T47D (cell line): ENCODE results near the gene IFRD1.
"Not testable (repeated sequence)": the region's sequence is repeated elsewhere in the genome, so short reads cannot be mapped to it uniquely, and the experiment has no call there.

Experiments
- DNase-seq, 2 experiments: peaks; one replicate each; pipeline versions ENCODE4 v3.0.0 to v3.0.0-alpha.2; 2011 to 2012; ENCODE audit warnings: low read depth in 1 of 2, low spot score in 1 of 2
- JUND ChIP-seq: IDR thresholded peaks from 2 replicates; pipeline ENCODE4 v1.6.1; 2012; ENCODE audit warnings: low read depth
- in situ Hi-C: cut with HindIII; loops from 2 replicates; pipeline ENCODE4 v1.10.0; 2016; ENCODE audit warnings: low sequenced_read_pairs, low pct_unique_long_range_greater_than_20kb

The IFRD1 gene

DNA sequence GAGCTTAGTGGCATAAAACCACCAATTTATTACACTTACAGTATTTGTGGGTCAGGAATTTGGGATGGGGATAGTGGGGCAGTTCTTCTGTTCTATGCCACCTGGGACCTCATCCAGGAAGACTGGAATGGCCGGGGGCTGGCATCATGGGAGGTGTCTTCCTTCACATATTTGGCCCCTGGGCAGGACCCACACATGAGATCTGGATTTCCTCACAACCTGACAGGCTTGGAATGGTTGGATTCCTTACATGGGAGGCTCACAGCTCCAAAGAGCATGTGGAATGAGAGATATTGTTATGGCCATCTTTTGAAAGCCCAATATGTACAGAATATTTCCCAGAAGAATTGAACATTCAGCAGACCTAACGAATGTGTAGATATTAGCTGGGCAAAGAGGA lies 52.4 kb downstream of the IFRD1 start:
- no peak for TF ChIP-seq JUND
- in situ Hi-C loops, result no loop called here
- DNase-seq, result no peak

DNA sequence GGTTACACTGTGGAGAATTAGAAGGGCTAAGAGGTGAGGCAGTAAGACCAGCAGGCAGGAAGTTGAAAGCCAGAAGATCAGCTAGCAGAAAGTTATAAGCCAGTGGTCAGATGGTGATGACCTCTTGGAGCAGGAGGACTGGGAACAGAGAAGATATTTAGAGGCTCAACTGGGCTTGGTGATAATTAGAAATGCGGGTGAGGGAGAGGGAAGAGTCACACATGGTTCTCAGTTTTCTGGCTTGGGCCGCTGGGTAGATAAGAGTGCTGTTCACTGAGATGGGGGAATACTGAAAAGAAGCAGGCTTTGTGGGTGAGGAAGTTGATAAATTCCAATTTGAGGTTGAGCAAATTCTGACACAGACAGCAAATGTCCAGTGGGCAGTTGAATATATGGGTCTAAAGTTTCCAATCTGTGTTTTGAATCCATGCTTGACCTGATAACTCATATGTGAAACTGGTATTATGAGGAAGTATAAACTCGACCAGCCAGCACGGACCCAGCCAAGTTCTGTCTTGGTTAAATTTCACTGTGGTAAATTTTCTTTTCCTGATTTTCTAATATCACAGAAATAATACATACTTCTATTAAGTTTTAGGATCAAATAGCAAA lies 53.2 kb downstream of the IFRD1 start:
- in situ Hi-C loops, result no loop called here
- TF ChIP-seq JUND, result no peak
- DNase-seq, result no peak

DNA sequence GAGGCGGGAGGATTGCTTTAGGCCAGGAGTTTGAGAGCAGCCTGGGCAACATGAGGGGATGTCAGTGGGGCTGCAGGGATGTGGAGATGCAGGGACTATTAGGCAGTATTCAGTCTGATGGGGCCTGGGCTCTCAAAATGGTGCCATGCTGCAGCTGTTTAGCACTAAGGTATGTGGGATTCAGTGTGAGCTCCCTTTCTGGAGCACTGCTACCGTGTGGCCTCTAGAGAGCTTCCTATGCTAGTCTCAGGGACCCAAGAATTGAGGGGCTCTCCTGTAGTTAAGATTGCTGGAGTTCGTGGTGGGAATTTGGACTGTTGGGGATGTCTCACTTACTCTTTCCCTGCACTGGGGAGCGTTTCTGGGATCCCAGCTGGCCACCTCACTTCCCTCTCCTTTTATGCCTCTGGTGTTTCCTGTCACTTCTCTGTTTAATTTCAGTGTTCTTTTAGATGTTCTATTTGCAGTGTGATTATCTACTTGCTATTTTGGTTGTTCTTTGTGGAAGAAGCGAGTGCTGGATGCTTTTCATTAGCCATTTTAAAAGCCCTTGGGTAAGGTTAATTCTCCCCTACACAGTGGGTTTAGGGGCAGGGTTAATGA lies 53.9 kb downstream of the IFRD1 start:
- in situ Hi-C loops, result no loop called here
- TF ChIP-seq JUND, result no peak
- DNase-seq, result no peak

DNA sequence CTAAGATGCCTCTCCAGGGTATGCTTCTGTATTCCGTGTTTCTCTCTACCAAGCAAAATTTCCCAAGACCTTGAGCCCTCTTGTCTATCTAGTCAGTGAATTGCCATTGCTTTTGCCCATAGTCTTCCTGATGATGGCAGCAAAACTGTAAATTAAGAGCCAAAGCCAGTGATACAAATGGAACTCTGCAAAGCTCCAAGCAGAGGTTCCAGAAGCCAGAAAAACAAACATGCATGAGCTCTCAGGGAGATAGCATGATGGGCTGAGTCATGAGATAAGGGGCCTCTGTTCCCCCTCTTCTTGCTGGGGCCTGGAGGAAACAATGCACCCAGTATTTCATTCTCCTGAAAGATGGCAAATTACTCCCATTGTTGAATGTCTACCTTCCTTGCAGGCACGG lies 55.2 kb downstream of the IFRD1 start:
- no peak for TF ChIP-seq JUND
- in situ Hi-C loops, result no loop called here
- no peak for DNase-seq

DNA sequence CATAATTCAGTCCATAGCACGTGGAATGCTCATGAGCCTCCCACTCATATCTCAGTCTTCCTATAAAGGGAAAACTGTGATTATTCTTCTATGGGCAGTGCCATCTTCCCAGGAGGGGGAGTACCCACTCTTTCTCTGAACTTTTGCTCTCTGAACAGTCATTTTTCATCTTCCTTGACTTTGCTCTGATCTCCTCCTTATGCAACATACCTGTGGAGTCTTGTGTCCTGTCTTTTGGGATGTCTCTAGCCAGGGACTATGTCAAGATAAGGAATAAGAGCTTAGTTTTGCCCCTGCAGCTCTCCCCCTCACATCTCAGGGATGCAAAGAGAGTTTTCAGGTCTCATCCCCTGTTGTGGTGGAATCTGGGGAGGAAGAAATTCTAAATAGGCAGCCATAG lies 58.1 kb downstream of the IFRD1 start:
- in situ Hi-C loops, result no loop called here

DNA sequence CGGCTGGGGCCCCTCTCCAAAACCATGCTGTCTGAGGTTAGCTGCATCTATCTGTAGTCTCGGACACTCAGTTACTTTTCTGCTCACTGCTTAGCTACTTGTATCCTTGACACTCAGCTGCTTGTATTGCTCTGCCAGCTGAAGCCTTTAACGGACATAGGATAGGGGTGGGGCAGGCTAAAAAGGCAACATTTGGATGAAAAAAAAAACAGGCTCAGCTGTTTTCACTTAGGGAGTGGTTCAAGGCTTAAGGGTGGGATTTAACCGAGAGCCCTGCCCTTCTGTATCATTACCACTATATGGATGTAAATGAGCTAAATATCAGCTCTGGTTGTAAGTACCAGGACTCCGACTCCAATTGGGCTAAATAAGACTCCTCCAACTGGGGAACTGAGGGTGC lies 59.1 kb downstream of the IFRD1 start:
- in situ Hi-C loops, result no loop called here
- DNase-seq, result no peak
- TF ChIP-seq JUND, result no peak

More for the DNA sequence above, 58.1 kb downstream of the IFRD1 start:
- TF ChIP-seq JUND, result no peak
- DNase-seq, result no peak

DNA sequence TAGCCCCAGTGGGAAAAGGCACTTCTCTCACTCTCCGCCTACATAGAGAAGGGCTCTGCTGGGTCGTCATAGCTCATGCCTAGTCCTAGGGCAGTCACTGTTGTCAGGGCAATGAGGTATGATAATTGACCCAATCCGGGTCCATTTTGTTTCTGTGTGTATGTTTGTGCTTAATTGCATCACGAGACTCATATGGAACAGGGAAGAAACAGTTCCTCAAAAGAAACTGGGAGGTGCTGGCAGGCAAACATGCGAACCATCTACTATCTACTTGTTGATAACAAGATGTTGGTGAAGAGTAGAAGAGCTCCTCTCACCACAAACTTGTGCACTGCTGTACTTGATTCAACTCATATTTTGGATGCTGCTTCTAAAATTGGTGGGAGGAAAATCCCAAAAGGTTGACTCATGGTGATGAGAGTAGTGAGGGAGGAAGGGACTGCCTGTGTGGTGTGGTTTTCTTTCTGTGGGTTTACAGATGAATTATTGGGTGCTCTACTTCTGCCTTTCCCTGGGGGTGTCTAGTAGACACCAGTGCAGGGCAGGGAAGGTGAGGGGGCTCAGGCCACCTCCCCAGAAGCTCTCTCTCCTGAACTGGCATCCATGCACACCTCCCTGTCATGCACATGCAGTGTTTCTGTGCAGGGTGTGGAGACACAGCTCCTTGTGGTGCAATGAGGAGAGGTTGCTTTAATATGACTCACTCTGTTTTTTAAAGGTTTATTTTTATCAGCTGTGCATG lies 59.9 kb downstream of the IFRD1 start:
- no peak for DNase-seq
- TF ChIP-seq JUND, result no peak
- in situ Hi-C loops, result no loop called here

DNA sequence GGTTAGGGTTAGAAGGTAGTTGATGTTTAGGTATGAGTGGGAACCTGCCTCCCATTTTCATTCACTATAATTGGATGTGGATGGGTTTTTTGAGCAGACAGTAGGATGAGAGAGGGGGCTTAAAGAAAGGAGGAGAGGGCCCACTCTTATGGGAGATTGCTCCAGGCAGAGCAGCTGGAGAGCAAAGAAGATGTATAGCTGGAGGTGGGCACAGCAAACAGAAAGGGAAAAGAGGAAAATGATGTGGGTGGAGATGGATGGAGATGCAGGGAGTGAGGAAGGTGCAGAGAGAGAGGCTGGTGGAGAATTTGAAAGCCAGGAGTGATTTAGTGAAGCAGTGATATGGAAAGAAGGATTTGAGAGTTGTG lies 60.5 kb downstream of the IFRD1 start:
- no peak for DNase-seq
- no peak for TF ChIP-seq JUND

DNA sequence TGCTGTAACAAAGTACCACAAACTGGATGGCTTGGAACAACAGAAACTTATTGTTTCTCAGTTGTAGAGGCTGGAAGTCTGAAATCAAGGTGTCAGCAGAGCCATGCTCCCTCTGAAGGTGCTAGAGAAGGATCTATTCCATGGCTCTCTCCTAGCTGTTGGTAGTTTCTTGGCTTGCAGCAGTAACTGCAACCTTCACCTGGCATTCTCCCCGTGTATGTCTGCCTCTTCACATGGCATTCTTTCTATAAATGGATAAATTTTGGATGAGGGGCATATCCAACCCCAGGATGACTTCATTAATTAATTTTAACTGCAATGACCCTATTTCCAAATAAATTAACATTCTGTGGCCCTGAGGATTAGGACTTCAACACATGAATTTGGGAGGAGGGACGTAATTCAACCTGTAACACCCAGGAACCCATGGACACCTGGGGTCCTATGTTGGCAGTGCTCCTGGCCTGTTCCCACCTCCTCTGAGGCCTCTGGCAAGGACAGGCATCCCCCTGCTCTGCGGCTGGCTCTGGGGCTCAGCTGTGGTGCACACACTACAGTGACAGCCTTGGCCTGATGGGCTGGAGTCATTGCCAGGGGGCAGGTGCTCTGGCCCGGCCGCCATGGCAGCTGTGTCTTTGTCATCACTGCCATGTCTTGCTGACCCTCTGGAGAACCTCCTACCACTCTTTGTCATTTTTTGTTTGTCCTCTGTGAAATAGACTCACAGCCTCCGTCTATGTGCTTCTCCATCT lies 61.4 kb downstream of the IFRD1 start:
- TF ChIP-seq JUND, result no peak
- in situ Hi-C loops, result no loop called here
- no peak for DNase-seq

More for the DNA sequence above, 60.5 kb downstream of the IFRD1 start:
- in situ Hi-C loops, result no loop called here

DNA sequence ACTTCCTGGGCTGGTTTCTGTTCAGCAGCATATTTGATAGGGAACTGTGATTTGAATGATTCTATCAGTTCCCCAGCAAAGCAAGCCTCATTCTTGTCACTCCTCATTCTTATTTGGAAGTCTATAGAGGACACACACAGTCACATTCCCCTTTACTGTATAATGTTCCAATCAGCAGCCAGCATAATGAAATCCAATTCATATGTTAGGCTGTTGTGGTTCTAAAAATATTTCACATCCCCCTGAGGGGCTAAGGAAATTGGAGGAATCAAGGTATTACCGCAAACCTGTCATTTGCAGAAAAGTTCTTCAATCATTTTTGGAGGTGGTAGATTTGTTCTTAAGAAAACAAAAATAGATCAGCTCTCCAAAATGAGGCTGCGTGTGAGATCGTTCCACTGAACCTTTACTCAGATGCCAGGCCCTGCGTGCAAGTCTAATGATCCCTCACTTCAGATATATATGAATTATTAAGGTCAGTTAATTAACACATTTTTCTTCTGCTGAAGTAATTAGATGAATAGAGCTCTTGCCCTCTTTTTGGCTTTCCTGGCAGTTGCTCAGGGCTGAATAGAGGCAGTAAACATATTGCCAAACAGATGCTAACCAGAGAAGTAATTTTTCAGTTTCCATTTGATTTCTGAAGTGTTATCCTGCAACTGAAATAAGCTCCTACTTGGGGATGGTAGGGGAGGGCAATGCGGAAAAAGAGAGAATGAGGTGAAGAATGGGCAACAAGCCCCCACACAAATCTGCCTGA lies 62.4 kb downstream of the IFRD1 start:
- in situ Hi-C loops, result no loop called here
- DNase-seq, result no peak
- no peak for TF ChIP-seq JUND

DNA sequence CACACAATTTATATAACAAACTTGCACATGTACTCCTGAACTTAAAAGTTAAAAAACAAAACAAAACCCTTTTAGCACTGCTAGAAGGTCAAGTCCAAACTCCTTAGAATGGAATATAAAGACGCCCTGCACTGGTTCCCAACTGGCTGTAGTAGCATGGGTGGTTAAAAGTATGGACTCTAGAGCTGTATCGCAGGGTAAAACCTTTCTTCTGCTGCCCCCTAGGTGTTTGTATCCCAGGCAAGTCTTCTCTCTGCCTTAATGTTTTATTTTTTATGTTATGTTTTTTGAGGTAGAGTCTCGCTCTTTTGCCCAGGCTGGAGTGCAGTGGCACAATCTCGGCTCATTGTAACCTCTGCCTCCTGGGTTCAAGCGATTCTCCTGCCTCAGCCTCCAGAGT lies 65.7 kb downstream of the IFRD1 start:
- in situ Hi-C loops, result no loop called here
- no peak for TF ChIP-seq JUND
- peak in 1 of 2 experiments; percentile 5 for DNase-seq

DNA sequence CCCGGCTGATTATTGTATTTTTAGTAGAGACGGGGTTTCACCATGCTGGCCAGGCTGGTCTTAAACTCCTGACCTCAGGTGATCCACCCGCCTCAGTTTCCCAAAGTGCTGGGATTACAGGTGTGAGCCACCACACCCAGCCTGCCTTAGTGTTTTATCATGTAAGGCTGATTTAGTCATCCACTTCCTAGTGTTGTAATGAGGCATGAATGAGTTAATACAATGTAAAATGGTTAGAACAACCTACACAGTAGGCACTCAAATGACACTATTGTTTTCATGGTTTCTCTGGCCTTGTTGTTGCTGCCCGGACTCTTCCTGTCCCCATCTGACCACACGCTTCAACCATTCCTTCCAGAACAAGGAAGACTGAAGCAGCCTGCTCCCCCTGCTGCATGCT lies 66.2 kb downstream of the IFRD1 start:
- in situ Hi-C loops, DNase-seq: not testable (repeated sequence)
